Measurements from ENCODE around the gene BCAM.

- no peak for TF ChIP-seq SIN3A (IDR thresholded peaks at IDR 0.05; ENCODE audit: borderline replicate concordance, insufficient read depth, low read length)
- TF ChIP-seq TAF1 (IDR thresholded peaks at IDR 0.05; ENCODE audit: borderline replicate concordance, insufficient read depth, low read length) = no peak
- TF ChIP-seq POLR2AphosphoS5 (IDR thresholded peaks at IDR 0.05; ENCODE audit: low read depth, low read length) = no peak
- TF ChIP-seq REST (IDR thresholded peaks at IDR 0.05; ENCODE audit: insufficient read depth in 1 of 2, low read depth in 2 of 2, low read length in 2 of 2) = no peak
Measured at GRCh38 chr19:44811122-44811419, 2.2 kb downstream of the BCAM start.
